ENCODE measurements around the gene TSPAN31. TPM values are rescaled to one million over a fixed set of nuclear protein-coding genes. Genes with fewer than 3 reads are reported as not detected.

The TSPAN31 gene
- total and polyA plus RNA-seq, 2 experiments from 2014 or later, result 15.5 to 15.6 TPM

GRCh38 chr12:57767876-57768275, 23.0 kb downstream of the TSPAN31 start:
- ATAC-seq, result no peak
- Histone ChIP-seq H2AFZ (no peak overlapping the region), H3F3A (replicated peaks; ENCODE audit: low read depth) (peaks cover 11% of the 10 kb centered on the region), H3K9me2 (ENCODE audit: insufficient read depth) (no peaks in the 10 kb centered on the region), H3K36me3 (ENCODE audit: insufficient read depth) (no peaks in the 10 kb centered on the region; the same call in 1 of the 2 replicates), H3K4me3 (no peak overlapping the region), H3K27ac (ENCODE audit: low read depth) (no peak overlapping the region), H3K79me2 (replicated peaks; ENCODE audit: insufficient read depth) (no peaks in the 10 kb centered on the region), H3K4me1 (ENCODE audit: insufficient read depth) (peaks cover 21% of the 10 kb centered on the region; the same call in 1 of the 2 replicates), H4K20me1 (replicated peaks; ENCODE audit: insufficient read depth) (0 out of 2 replicates have a peak, but pooled peaks cover 7% of the 10 kb centered on the region), H3K27me3 (ENCODE audit: insufficient read depth) (peaks cover 54% of the 10 kb centered on the region), H3K4me2 (no peak overlapping the region)
- peaks cover 35% of the 10 kb centered on the region for H3K36me3 Mint-ChIP-seq (ENCODE audit: low read depth)
- 0 out of 3 replicates have a peak overlapping the region, but pooled peaks have one; percentile 68 for H3K4me3 Mint-ChIP-seq
- no peaks in the 10 kb centered on the region; the same call in 2 of the 3 replicates for H3K9me3 Mint-ChIP-seq
- TF ChIP-seq ETS1 (IDR thresholded peaks at IDR 0.05), result no peak
- TF ChIP-seq, protein P1, sequence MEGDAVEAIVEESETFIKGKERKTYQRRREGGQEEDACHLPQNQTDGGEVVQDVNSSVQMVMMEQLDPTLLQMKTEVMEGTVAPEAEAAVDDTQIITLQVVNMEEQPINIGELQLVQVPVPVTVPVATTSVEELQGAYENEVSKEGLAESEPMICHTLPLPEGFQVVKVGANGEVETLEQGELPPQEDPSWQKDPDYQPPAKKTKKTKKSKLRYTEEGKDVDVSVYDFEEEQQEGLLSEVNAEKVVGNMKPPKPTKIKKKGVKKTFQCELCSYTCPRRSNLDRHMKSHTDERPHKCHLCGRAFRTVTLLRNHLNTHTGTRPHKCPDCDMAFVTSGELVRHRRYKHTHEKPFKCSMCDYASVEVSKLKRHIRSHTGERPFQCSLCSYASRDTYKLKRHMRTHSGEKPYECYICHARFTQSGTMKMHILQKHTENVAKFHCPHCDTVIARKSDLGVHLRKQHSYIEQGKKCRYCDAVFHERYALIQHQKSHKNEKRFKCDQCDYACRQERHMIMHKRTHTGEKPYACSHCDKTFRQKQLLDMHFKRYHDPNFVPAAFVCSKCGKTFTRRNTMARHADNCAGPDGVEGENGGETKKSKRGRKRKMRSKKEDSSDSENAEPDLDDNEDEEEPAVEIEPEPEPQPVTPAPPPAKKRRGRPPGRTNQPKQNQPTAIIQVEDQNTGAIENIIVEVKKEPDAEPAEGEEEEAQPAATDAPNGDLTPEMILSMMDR (conservative IDR thresholded peaks at IDR 0.05; ENCODE audit: low read depth in 2 of 2), result no peak
- no peak for TF ChIP-seq NANOG (IDR thresholded peaks at IDR 0.05; ENCODE audit: borderline replicate concordance)
- TF ChIP-seq JUNB (IDR thresholded peaks at IDR 0.05; ENCODE audit: unreplicated experiment), result no peak
- no peak overlapping the region for H3K27ac Mint-ChIP-seq
- DNase-seq (ENCODE audit: low spot score), result no peak
- peaks cover 47% of the 10 kb centered on the region for H3K27me3 Mint-ChIP-seq (ENCODE audit: insufficient read depth, low read depth, poor library complexity)
- H3K4me1 Mint-ChIP-seq, result peaks cover 40% of the 10 kb centered on the region

DNA sequence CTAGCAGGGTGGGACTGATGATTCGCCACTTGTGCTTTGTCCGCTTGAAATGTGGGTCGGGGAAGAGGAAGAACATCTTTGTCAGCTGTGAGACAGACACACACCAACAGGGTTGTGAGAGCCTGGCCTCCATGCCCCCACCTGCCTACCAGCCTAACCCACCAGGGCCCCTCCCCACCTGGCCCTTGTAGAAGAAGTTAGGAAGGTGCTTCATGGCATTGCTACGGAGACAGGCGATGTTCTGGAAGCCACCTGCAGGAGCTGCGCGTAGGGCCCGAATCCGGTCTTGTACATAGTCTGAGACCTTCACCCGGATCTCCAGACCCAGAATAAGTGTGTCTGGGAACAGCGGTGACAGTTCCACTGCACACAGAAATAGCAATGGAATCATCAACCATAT, 24.8 kb downstream of the TSPAN31 start:
- Histone ChIP-seq H3K36me3 (ENCODE audit: insufficient read depth) (no peaks in the 10 kb centered on the region; the same call in 1 of the 2 replicates), H3K79me2 (replicated peaks; ENCODE audit: insufficient read depth) (no peaks in the 10 kb centered on the region), H3K9me2 (ENCODE audit: insufficient read depth) (no peaks in the 10 kb centered on the region), H3K4me2 (no peak overlapping the region), H3K27me3 (ENCODE audit: insufficient read depth) (peaks cover 52% of the 10 kb centered on the region), H3F3A (replicated peaks; ENCODE audit: low read depth) (peaks cover 11% of the 10 kb centered on the region), H4K20me1 (replicated peaks; ENCODE audit: insufficient read depth) (peaks cover 7% of the 10 kb centered on the region; the same call in 1 of the 2 replicates), H3K4me1 (ENCODE audit: insufficient read depth) (peaks cover 14% of the 10 kb centered on the region; the same call in 1 of the 2 replicates), H2AFZ (no peak overlapping the region), H3K4me3 (no peak overlapping the region), H3K27ac (ENCODE audit: low read depth) (no peak overlapping the region)
- Mint-ChIP-seq H3K9me3 (no peaks in the 10 kb centered on the region; the same call in 2 of the 3 replicates), H3K27ac (no peak overlapping the region), H3K4me1 (peaks cover 25% of the 10 kb centered on the region), H3K36me3 (ENCODE audit: low read depth) (peaks cover 35% of the 10 kb centered on the region), H3K27me3 (ENCODE audit: insufficient read depth, low read depth, poor library complexity) (peaks cover 38% of the 10 kb centered on the region), H3K4me3 (peak overlapping the region; percentile 21; the same call in 1 of the 3 replicates)
- no peak for DNase-seq (ENCODE audit: low spot score)
- ATAC-seq, result no peak
- TF ChIP-seq ETS1 (IDR thresholded peaks at IDR 0.05) (no peak), JUNB (IDR thresholded peaks at IDR 0.05; ENCODE audit: unreplicated experiment) (no peak), ZNF331 (CRISPR knock-in tag; IDR thresholded peaks at IDR 0.05; ENCODE audit: low read depth) (no peak), ZNF114 (CRISPR knock-in tag; IDR thresholded peaks at IDR 0.05) (no peak), CREB1 (CRISPR knock-in tag; IDR thresholded peaks at IDR 0.05; ENCODE audit: low read depth) (no peak), NANOG (IDR thresholded peaks at IDR 0.05; ENCODE audit: borderline replicate concordance) (no peak), STAT1 (IDR thresholded peaks at IDR 0.05; ENCODE audit: unreplicated experiment) (no peak), POLR2AphosphoS5 (IDR thresholded peaks at IDR 0.05; ENCODE audit: low read depth) (no peak), EZH2 (IDR thresholded peaks at IDR 0.05; ENCODE audit: low read depth, unreplicated experiment) (no peak)
- TF ChIP-seq, protein P1 (conservative IDR thresholded peaks at IDR 0.05; ENCODE audit: low read depth in 2 of 2), result no peak
- TF ChIP-seq, protein P2, sequence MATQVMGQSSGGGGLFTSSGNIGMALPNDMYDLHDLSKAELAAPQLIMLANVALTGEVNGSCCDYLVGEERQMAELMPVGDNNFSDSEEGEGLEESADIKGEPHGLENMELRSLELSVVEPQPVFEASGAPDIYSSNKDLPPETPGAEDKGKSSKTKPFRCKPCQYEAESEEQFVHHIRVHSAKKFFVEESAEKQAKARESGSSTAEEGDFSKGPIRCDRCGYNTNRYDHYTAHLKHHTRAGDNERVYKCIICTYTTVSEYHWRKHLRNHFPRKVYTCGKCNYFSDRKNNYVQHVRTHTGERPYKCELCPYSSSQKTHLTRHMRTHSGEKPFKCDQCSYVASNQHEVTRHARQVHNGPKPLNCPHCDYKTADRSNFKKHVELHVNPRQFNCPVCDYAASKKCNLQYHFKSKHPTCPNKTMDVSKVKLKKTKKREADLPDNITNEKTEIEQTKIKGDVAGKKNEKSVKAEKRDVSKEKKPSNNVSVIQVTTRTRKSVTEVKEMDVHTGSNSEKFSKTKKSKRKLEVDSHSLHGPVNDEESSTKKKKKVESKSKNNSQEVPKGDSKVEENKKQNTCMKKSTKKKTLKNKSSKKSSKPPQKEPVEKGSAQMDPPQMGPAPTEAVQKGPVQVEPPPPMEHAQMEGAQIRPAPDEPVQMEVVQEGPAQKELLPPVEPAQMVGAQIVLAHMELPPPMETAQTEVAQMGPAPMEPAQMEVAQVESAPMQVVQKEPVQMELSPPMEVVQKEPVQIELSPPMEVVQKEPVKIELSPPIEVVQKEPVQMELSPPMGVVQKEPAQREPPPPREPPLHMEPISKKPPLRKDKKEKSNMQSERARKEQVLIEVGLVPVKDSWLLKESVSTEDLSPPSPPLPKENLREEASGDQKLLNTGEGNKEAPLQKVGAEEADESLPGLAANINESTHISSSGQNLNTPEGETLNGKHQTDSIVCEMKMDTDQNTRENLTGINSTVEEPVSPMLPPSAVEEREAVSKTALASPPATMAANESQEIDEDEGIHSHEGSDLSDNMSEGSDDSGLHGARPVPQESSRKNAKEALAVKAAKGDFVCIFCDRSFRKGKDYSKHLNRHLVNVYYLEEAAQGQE (IDR thresholded peaks at IDR 0.05; ENCODE audit: unreplicated experiment), result no peak

Measured in GM23338 (cell line).